Left ventricle myocardium inferior (tissue), 1 donor: ENCODE data around the gene STRBP. TPM values are rescaled to one million over a fixed set of nuclear protein-coding genes. Genes with fewer than 3 reads are reported as not detected.

Experiments used
- DNase-seq: peaks from one replicate; pipeline ENCODE4 v3.0.0-alpha.2; 2020
- H3K27ac ChIP-seq: fragments of 200-600 bp; replicated peaks from 2 replicates; pipeline ENCODE4 v1.8.0; 2021
- H3K27me3 ChIP-seq: fragments of 200-600 bp; 2 replicates; pipeline ENCODE4 v1.8.0; 2021; ENCODE audit warnings: low read depth
- H3K36me3 ChIP-seq: fragments of 200-600 bp; 2 replicates; pipeline ENCODE4 v1.8.0; 2021
- H3K4me1 ChIP-seq: fragments of 200-600 bp; 2 replicates; pipeline ENCODE4 v1.8.0; 2021
- H3K4me3 ChIP-seq: fragments of 200-600 bp; 2 replicates; pipeline ENCODE4 v1.8.0; 2021; ENCODE audit warnings: mild to moderate bottlenecking, moderate library complexity
- H3K9me3 ChIP-seq: fragments of 200-600 bp; replicated peaks from 2 replicates; pipeline ENCODE4 v1.8.0; 2021
- CTCF ChIP-seq: fragments of 200-600 bp; IDR thresholded peaks from 2 replicates; pipeline ENCODE4 v1.8.0; 2021; ENCODE audit warnings: antibody characterized with exemption, mild to moderate bottlenecking, borderline replicate concordance
- intact Hi-C: fragments of 100-400 bp; cut with micrococcal nuclease; formaldehyde crosslinking; loops from one replicate; pipeline ENCODE4 v1.11.0; 2022
- total RNA-seq: library from RNA; stranded (reverse); fragmentation: NEBNext Ultra II Directional; extraction: Animal tissue kit (Norgen Biotek cat#: 25700); gene quantifications from one replicate; pipeline ENCODE4 v1.2.1, GENCODE V29; 2021
- donor health status: DM: no; HTN: yes; CAD: no; lungs with severe emphysema.

STRBP gene
- total RNA-seq, 1 donor from 2014 or later, result 26.4 TPM

GRCh38 chr9:123089790-123090189 lies 178.6 kb downstream of the STRBP start:
- Histone ChIP-seq H3K9me3 (no peaks in the 10 kb centered on the region), H3K4me3 (no peak overlapping the region), H3K27ac (no peak overlapping the region), H3K36me3 (peaks cover 62% of the 10 kb centered on the region), H3K4me1 (peaks cover 17% of the 10 kb centered on the region), H3K27me3 (no peaks in the 10 kb centered on the region)
- TF ChIP-seq CTCF, result no peak
- intact Hi-C loops, result no loop called here
- DNase-seq, result no peak

GRCh38 chr9:123089040-123089439 lies 179.3 kb downstream of the STRBP start:
- no peak for DNase-seq
- intact Hi-C loops, result no loop called here
- peaks cover 66% of the 10 kb centered on the region for H3K36me3 ChIP-seq
- TF ChIP-seq CTCF, result no peak
- peaks cover 17% of the 10 kb centered on the region for H3K4me1 ChIP-seq
- no peak overlapping the region for H3K4me3 ChIP-seq
- no peak overlapping the region for H3K27ac ChIP-seq
- H3K27me3 ChIP-seq, result no peaks in the 10 kb centered on the region
- H3K9me3 ChIP-seq, result no peaks in the 10 kb centered on the region

- Histone ChIP-seq H3K4me1 (peaks cover 17% of the 10 kb centered on the region), H3K36me3 (peaks cover 57% of the 10 kb centered on the region), H3K27ac (no peak overlapping the region), H3K9me3 (no peaks in the 10 kb centered on the region), H3K4me3 (no peak overlapping the region), H3K27me3 (no peaks in the 10 kb centered on the region)
- TF ChIP-seq CTCF, result no peak
- peak; percentile 31 for DNase-seq
- intact Hi-C loops, result no loop called here
Observed at GRCh38 chr9:123087359-123087888, 181.0 kb downstream of the STRBP start.

GRCh38 chr9:123085916-123086315 lies 182.5 kb downstream of the STRBP start:
- Histone ChIP-seq H3K27ac (no peak overlapping the region), H3K9me3 (no peaks in the 10 kb centered on the region), H3K4me3 (no peak overlapping the region), H3K4me1 (peaks cover 17% of the 10 kb centered on the region), H3K36me3 (peaks cover 46% of the 10 kb centered on the region), H3K27me3 (no peaks in the 10 kb centered on the region)
- intact Hi-C loops, result no loop called here
- no peak for TF ChIP-seq CTCF
- no peak for DNase-seq

GRCh38 chr9:123084256-123084655 lies 184.1 kb downstream of the STRBP start:
- Histone ChIP-seq H3K27ac (no peak overlapping the region), H3K36me3 (peaks cover 47% of the 10 kb centered on the region), H3K4me3 (no peak overlapping the region), H3K9me3 (no peaks in the 10 kb centered on the region), H3K27me3 (no peaks in the 10 kb centered on the region), H3K4me1 (peaks cover 17% of the 10 kb centered on the region)
- intact Hi-C loops, result no loop called here
- no peak for DNase-seq
- TF ChIP-seq CTCF, result no peak
